Activated T-helper 2 cell treated with anti-CD3 and anti-CD28 coated beads, Interferon-gamma antibody, Interleukin-2, Interleukin-4, amounts not matched to agents 10 μg/mL and 5 μg/mL and 100 μg/mL, durations not matched to agents 14 hours and 24 hours and 36 hours (primary cell): Measurements from ENCODE around the gene ATP23. TPM values are rescaled to one million over a fixed set of nuclear protein-coding genes. Genes with fewer than 3 reads are reported as not detected.

Source experiments
- DNase-seq: peaks from one replicate; pipeline ENCODE4 v3.0.0; 2021; ENCODE audit warnings: low spot score
- H3K27ac Mint-ChIP-seq: one replicate; pipeline ENCODE4 v1.8.0; 2021; ENCODE audit warnings: mixed read lengths
- H3K27me3 Mint-ChIP-seq: one replicate; pipeline ENCODE4 v1.8.0; 2021; ENCODE audit warnings: low read depth, mixed read lengths
- H3K36me3 Mint-ChIP-seq: one replicate; pipeline ENCODE4 v1.8.0; 2021; ENCODE audit warnings: low read depth, mixed read lengths
- H3K4me1 Mint-ChIP-seq: one replicate; pipeline ENCODE4 v1.8.0; 2021; ENCODE audit warnings: low read depth, mixed read lengths
- H3K4me3 Mint-ChIP-seq: one replicate; pipeline ENCODE4 v1.8.0; 2021; ENCODE audit warnings: low read depth, mild to moderate bottlenecking, moderate library complexity, mixed read lengths
- H3K9me3 Mint-ChIP-seq: one replicate; pipeline ENCODE4 v1.8.0; 2021; ENCODE audit warnings: mixed read lengths
- intact Hi-C: fragments of 100-400 bp; cut with micrococcal nuclease; formaldehyde crosslinking; loops from one replicate; pipeline ENCODE4 v1.15.1; 2023
- total RNA-seq: library from RNA; stranded (reverse); gene quantifications from 2 replicates; pipeline ENCODE4 v1.2.3, GENCODE V29; 2022

ATP23 gene
- total RNA-seq, 1 donor from 2014 or later: 12.7 TPM

DNA sequence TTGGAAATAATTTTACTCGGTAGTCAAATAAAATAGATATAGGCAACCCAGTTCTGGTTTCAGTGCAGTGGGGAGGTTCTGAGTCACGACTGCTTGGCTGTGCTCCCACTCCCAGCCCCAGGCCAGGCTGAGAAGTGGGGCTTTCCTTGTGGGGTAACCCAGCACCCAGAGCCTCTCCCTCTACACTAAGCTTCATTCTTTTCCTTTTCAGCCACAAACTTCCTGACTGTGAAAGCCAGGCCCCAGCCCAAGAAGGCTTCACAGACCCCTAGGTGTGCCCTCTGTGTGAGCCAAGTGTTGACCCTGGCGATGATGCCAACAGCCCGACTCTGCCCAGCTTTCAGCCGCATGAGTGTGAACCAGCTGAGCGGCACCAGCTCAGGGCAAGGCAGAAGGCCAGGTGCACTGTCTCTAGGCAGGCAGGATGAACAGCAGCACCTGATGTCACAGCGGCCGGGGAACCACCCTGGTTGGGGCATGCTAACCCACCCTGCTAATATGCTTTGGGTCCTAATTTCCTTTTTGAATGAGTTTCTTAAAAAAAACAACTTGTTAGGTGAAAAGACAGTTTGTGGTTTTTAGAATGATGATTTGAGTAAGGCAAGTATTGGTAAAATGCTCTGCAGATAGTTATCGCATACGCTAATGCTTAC lies 42.2 kb upstream of the ATP23 start:
- H3K36me3 Mint-ChIP-seq: no peaks in the 10 kb centered on the region

DNA sequence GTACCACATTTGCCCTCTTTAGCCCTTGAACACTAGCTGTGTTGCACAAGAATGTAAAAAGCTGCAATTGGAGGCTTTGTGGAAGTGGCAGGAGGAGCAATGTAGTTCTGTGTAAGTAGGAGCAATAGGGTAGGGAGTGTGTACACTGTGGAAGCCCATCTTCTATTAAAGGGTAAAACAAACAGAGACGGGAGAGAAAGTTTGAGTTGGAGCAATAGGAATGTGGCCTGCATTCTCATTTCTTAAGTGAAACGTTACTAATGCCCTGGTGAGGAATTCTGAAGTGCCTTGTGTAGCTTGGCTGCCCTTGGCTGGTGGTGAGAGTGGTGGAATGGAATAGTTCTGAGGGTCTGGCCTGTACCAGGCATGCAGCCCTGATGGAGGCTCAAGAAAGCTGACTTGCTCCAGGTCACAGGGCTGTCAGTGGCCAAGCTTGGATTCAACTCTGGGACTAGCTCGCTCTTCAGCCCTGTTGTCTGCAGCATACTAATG lies 38.8 kb upstream of the ATP23 start:
- H3K27ac Mint-ChIP-seq: no peak overlapping the region
- H3K9me3 Mint-ChIP-seq: no peaks in the 10 kb centered on the region
- peaks cover 28% of the 10 kb centered on the region for H3K4me1 Mint-ChIP-seq
- H3K4me3 Mint-ChIP-seq: no peak overlapping the region
- intact Hi-C loops: no loop called here
- peaks cover 20% of the 10 kb centered on the region for H3K27me3 Mint-ChIP-seq
- no peaks in the 10 kb centered on the region for H3K36me3 Mint-ChIP-seq
- no peak for DNase-seq

More for the DNA sequence above, 42.2 kb upstream of the ATP23 start:
- DNase-seq: peak; percentile 68
- Mint-ChIP-seq H3K27me3 (no peaks in the 10 kb centered on the region), H3K27ac (peak overlapping the region; percentile 98), H3K9me3 (no peaks in the 10 kb centered on the region), H3K4me1 (peaks cover 45% of the 10 kb centered on the region), H3K4me3 (peak overlapping the region; percentile 61)
- intact Hi-C loops: loop anchor here (1.0 to 10.0 kb wide), 5 partner anchors 34 to 314 kb away; partner anchors contain the start of genes CTDSP2, EEF1AKMT3 and METTL1

DNA sequence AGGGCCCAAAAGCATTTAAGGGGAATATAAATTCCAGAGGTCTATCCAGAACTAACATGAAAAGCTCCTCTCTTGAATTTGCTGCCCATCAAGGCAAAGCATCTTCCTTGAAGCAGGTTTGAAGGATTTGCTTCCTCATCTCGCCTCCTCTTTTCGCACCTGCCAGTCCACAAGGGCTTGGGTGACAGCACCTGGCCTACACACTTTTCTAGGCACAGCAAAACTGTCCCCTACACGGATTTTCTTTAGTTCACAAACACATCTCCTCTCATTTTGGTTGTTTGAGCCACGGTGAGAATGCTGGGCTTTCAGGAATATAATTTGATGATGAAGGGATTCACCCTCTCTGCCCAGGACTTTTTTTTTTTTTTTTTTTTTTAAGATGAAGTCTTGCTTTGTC lies 36.9 kb upstream of the ATP23 start:
- no peak for DNase-seq
- Mint-ChIP-seq H3K4me1 (peaks cover 9% of the 10 kb centered on the region), H3K36me3 (no peaks in the 10 kb centered on the region), H3K27me3 (peaks cover 31% of the 10 kb centered on the region), H3K27ac (no peak overlapping the region), H3K4me3 (no peak overlapping the region), H3K9me3 (no peaks in the 10 kb centered on the region)
- intact Hi-C loops: loop anchor here (2.0 kb wide), 1 partner anchor 122 kb away; the partner anchor contains the start of gene TSFM

DNA sequence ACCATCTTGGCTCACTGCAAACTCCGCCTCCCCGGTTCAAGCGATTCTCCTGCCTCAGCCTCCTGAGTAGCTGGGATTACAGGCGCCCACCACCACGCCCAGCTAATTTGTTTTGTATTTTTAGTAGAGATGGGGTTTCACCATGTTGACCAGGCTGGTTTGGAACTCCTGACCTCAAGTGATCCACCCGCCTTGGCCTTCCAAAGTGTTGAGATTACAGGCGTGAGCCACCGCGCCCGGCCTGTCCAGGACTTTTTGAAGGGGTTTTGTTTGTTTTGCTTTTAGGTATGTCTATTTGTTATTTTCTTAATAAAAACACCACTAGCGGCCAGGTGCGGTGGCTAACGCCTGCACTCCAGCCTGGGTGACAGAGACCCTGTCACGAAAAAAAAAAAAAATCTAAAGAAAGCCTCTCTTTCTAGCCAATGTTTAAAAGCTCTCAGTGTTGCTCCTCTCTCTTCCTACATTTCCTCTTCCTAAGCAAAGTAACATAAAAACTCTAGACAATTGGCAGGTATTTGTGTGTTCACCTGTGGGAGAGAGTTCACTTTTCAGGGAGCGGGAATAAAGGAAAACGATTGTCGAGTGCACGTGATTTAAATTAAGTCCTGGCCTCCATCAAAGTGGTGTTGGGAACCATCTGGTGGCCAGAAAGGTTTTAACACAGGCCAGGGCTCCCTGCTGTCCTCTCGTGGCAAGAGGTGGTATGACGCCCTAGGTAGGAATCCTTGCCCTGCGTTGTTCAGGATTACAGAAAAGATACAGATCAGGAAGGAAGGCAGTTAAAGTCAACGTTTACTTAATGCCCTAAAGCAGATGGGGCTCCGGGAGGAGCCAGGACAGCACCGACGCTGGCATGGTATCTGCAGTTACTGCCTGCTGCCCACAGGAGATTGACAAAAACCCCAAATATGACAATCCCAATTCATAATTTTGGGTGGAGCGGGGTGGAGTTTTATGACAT lies 36.2 kb upstream of the ATP23 start:
- Mint-ChIP-seq H3K4me1 (peaks cover 5% of the 10 kb centered on the region), H3K27ac (no peak overlapping the region), H3K27me3 (peaks cover 36% of the 10 kb centered on the region), H3K9me3 (no peaks in the 10 kb centered on the region), H3K4me3 (peak overlapping the region; percentile 20), H3K36me3 (no peaks in the 10 kb centered on the region)
- DNase-seq: peak; percentile 70
- intact Hi-C loops: loop anchor here (1.0 to 5.0 kb wide), 5 partner anchors 36 to 148 kb away; partner anchors contain the start of genes ATP23, MARCHF9 and TSFM

DNA sequence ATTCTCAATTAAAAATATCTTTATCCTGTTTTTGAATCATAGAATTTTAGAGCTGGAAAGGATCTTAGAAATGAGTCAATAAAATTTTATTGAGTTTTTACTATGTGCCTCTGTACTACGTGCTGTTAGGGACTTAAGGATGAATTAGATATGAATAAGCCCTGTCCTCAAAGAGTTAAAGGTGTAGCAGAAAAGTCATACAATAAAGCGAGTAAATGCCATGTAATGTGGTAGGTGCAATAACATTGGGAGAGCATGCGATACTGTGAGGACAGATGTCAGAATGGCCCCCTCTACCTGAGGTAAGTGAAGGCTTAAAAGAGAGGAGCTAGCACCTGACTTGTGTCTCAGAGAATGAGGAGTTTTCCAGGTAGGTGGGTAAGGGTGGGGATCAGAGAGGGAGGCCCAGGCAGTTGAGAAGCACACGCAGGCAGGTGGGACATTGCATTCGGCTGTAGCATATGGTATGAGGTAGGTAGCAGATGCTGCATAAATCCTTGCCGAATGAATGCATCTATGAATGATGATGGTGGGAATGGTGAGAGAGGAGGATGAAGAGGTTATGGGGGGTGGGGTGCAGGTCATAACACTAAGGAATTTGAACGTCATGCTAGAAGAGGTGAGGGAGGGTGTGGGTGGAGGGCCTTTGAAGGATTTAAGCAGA lies 35.4 kb upstream of the ATP23 start:
- peaks cover 39% of the 10 kb centered on the region for H3K27me3 Mint-ChIP-seq
- intact Hi-C loops: loop anchor here (1.0 to 5.0 kb wide), 5 partner anchors 35 to 149 kb away; partner anchors contain the start of genes ATP23, MARCHF9 and TSFM
- DNase-seq: no peak
- H3K4me1 Mint-ChIP-seq: peaks cover 5% of the 10 kb centered on the region
- H3K27ac Mint-ChIP-seq: no peak overlapping the region
- H3K36me3 Mint-ChIP-seq: no peaks in the 10 kb centered on the region
- H3K4me3 Mint-ChIP-seq: no peak overlapping the region
- no peaks in the 10 kb centered on the region for H3K9me3 Mint-ChIP-seq

DNA sequence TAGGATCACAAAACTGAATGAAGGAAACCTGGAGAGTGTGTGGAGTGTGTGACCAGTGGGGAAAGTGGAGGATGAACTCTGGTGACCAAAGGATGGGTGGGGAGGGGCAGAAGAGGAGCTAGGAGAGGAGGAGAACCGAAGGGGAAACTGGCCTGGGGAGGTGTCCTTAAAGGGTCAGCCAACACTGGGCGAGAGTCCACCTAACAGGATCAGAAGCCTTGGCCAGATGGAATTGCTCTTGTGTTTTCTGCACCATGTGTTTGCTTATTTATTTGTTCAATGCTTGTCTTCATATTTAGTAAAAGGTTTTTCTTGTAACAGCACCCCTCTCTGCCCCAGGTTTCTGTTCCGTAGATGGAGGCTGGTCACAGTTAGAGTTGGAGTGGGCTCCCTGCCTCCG lies 34.5 kb upstream of the ATP23 start:
- Mint-ChIP-seq H3K27ac (no peak overlapping the region), H3K9me3 (no peaks in the 10 kb centered on the region), H3K4me1 (peaks cover 5% of the 10 kb centered on the region), H3K36me3 (no peaks in the 10 kb centered on the region), H3K4me3 (no peak overlapping the region), H3K27me3 (peaks cover 43% of the 10 kb centered on the region)
- intact Hi-C loops: loop anchor here (5.0 kb wide), 1 partner anchor 150 kb away; the partner anchor contains the start of gene MARCHF9
- DNase-seq: no peak

DNA sequence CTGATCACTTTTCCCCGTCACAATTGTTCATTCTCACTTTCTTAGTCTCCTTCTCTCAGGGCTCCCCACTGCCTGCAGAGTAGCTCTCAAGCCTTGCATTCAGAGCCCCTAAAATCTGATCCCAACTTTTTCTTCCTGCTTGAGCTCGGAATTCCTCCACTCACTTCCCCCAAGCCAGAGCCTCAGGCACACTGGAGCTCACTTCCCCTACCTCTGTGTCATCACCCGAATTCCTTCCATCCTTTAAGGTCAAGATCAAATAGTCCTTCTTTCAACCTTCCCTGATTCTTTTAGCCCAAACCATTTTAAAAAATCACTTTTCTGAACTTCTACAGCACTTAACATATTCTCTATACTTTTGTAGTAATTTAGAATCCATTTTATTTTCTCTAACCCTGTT lies 34.1 kb upstream of the ATP23 start:
- Mint-ChIP-seq H3K27ac (no peak overlapping the region), H3K36me3 (no peaks in the 10 kb centered on the region), H3K4me1 (peaks cover 5% of the 10 kb centered on the region), H3K9me3 (no peaks in the 10 kb centered on the region), H3K27me3 (peaks cover 43% of the 10 kb centered on the region), H3K4me3 (no peak overlapping the region)
- intact Hi-C loops: loop anchor here (5.0 kb wide), 1 partner anchor 150 kb away; the partner anchor contains the start of gene MARCHF9
- no peak for DNase-seq

DNA sequence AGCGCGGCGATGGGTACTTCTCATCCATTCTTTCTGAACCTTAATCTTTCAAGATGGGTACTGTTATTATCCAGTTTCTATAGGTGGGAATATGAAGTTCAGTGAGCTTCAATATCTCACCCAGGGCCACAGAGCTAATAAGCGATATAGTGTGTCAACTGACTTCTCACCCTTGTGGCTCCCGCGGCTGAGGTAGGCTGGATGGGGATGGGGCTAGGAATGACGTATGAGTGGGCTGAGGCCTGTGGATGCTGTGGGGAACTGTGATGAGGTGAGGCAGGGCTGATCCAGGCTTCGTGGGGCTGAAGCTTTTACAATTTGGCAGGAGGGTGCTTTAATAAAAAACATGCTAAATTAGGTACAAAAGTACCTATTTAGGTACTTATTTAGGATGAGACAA lies 32.9 kb upstream of the ATP23 start:
- no peaks in the 10 kb centered on the region for H3K36me3 Mint-ChIP-seq
- no peak overlapping the region for H3K4me3 Mint-ChIP-seq
- no peak overlapping the region for H3K27ac Mint-ChIP-seq
- intact Hi-C loops: loop anchor here (5.0 kb wide), 1 partner anchor 151 kb away; the partner anchor contains the start of gene MARCHF9
- H3K9me3 Mint-ChIP-seq: no peaks in the 10 kb centered on the region
- peaks cover 5% of the 10 kb centered on the region for H3K4me1 Mint-ChIP-seq
- H3K27me3 Mint-ChIP-seq: peaks cover 46% of the 10 kb centered on the region
- no peak for DNase-seq

DNA sequence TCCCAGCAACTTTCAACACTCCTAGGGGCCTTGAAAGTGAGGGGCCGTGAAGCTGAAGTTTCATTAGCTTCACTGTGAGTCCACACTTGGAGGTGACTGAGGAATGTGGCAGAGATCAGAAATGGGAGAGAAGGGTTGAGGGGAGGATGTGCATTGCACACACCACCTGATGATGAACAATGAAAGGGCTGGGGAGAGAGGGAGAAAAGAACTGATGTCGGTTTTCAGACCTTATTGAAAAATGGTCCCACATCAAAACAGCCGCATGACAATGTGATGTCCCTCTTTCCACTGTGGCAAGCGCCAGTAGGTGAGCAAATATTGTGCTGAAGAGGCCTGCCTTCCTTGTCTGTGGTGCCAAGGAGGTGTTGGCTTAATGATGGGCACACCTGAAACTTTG lies 32.3 kb upstream of the ATP23 start:
- no peak overlapping the region for H3K27ac Mint-ChIP-seq
- H3K4me3 Mint-ChIP-seq: no peak overlapping the region
- no peaks in the 10 kb centered on the region for H3K36me3 Mint-ChIP-seq
- no peaks in the 10 kb centered on the region for H3K9me3 Mint-ChIP-seq
- intact Hi-C loops: loop anchor here (5.0 kb wide), 1 partner anchor 152 kb away; the partner anchor contains the start of gene MARCHF9
- no peak for DNase-seq
- peaks cover 5% of the 10 kb centered on the region for H3K4me1 Mint-ChIP-seq
- H3K27me3 Mint-ChIP-seq: peaks cover 50% of the 10 kb centered on the region

DNA sequence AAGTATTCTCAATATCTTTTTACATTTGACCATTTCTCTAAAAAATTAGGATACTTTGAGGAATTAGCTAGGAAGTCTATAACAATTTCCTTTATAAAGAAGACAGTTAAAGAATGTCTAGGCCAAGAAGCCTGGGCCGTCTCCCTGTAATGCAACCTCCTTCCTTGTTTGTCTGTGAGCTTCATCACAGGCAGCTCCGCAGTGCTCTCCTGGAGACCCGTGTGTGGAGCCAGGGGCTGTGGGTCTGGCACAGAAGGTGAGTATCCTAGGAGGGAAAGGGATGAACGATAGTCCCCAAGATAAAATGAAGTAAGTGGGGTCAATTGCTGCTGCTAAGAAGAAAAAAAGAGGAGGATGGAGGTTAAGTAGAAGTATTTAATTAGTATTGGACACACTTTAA lies 31.8 kb upstream of the ATP23 start:
- H3K4me3 Mint-ChIP-seq: no peak overlapping the region
- peaks cover 5% of the 10 kb centered on the region for H3K4me1 Mint-ChIP-seq
- H3K9me3 Mint-ChIP-seq: no peaks in the 10 kb centered on the region
- intact Hi-C loops: loop anchor here (5.0 kb wide), 1 partner anchor 152 kb away; the partner anchor contains the start of gene MARCHF9
- no peak for DNase-seq
- no peak overlapping the region for H3K27ac Mint-ChIP-seq
- peaks cover 54% of the 10 kb centered on the region for H3K27me3 Mint-ChIP-seq
- H3K36me3 Mint-ChIP-seq: no peaks in the 10 kb centered on the region

DNA sequence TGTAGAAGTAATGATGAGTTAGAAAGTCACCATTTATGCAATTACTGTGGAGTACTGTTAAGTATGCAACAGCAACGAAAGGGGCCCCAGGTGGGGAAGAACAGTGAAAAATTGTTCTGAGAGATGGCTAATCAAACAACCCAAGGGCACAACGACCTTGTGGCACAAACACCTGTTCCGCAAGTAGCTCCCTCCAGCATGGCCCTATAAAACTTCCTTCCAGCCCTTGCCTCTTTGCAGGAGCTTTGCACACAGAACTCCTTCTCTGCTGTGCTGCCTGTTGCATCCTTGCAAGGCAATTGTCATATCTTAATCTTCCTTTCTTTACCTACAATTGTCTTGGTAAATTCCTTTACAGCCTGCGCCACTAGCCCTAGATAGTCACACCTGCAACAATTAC lies 23.2 kb upstream of the ATP23 start:
- intact Hi-C loops: no loop called here
- H3K27ac Mint-ChIP-seq: no peak overlapping the region
- H3K36me3 Mint-ChIP-seq: no peaks in the 10 kb centered on the region
- peaks cover 29% of the 10 kb centered on the region for H3K27me3 Mint-ChIP-seq
- H3K9me3 Mint-ChIP-seq: no peaks in the 10 kb centered on the region
- H3K4me1 Mint-ChIP-seq: no peaks in the 10 kb centered on the region
- H3K4me3 Mint-ChIP-seq: no peak overlapping the region
- no peak for DNase-seq

DNA sequence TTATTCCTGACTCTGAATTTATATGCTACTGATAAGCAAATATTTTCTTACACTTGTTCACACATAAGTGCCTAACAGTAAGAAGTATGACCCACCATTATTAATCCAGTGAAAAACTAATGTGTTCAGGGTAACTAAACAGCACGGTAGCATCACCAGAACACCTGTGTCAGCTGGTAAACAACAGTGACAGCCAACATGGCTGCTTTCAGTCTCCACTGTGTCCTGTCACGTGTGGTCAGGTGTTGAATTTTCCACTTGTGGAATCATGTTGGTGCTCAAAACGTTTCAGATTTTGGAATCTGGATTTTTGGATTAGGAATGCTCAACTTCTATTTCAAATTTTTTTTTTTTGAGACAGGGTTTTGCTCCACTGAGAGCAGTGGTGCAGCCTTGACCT lies 14.3 kb upstream of the ATP23 start:
- peaks cover 3% of the 10 kb centered on the region for H3K36me3 Mint-ChIP-seq
- H3K9me3 Mint-ChIP-seq: no peaks in the 10 kb centered on the region
- H3K27me3 Mint-ChIP-seq: peaks cover 4% of the 10 kb centered on the region
- no peak overlapping the region for H3K27ac Mint-ChIP-seq
- intact Hi-C loops: no loop called here
- DNase-seq: no peak
- no peaks in the 10 kb centered on the region for H3K4me1 Mint-ChIP-seq
- H3K4me3 Mint-ChIP-seq: no peak overlapping the region
